HG02885 (cell line): Measurements from ENCODE around the gene MGST3.
A peak's percentile ranks its signal among the peaks of the same experiment; 100 is the strongest.
"Not testable (repeated sequence)": the region's sequence is repeated elsewhere in the genome, so short reads cannot be mapped to it uniquely, and the experiment has no call there.

Experiments
- ATAC-seq: cut with Tn5 transposase; IDR thresholded peaks from one replicate; pipeline ENCODE4 v1.9.1; 2021; ENCODE audit warnings: mild to moderate bottlenecking; ENCODE audit not compliant: unreplicated experiment, poor library complexity

MGST3 gene

GRCh38 chr1:165648919-165649572, 18.0 kb downstream of the MGST3 start:
- ATAC-seq = no peak

- no peak for ATAC-seq
These were observed 20.1 kb downstream of the MGST3 start for GRCh38 chr1:165650981-165651625.

- not testable (repeated sequence) for ATAC-seq
These were observed 27.9 kb downstream of the MGST3 start for GRCh38 chr1:165658766-165659580.

- ATAC-seq = no peak
These were observed 28.5 kb downstream of the MGST3 start for GRCh38 chr1:165659581-165659895.

- ATAC-seq = no peak
These were observed 30.7 kb downstream of the MGST3 start for GRCh38 chr1:165661703-165662102.

GRCh38 chr1:165662186-165662585, 31.2 kb downstream of the MGST3 start:
- no peak for ATAC-seq

- ATAC-seq = no peak
These were observed 35.3 kb downstream of the MGST3 start for GRCh38 chr1:165666152-165666825.

DNA sequence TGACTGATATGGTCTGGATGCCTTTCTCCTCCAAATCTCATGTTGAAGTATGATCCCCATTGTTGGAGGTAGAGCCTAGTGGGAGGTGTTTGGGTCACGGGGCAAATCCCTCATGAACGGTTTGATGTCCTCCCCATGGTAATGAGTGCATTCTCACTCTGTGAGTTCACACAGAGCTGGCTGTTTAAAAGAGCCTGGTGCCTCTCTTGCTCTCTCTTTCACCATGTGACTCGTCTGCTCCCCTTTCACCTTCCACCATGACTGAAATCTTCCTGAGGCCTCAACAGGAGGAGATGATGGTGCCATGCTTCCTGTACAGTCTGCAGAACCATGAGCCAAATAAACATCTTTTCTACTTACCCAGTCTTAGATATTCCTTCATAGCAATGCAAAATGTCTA, 37.1 kb downstream of the MGST3 start:
- ATAC-seq = no peak

- no peak for ATAC-seq
These were observed 40.5 kb downstream of the MGST3 start for GRCh38 chr1:165671526-165671925.

DNA sequence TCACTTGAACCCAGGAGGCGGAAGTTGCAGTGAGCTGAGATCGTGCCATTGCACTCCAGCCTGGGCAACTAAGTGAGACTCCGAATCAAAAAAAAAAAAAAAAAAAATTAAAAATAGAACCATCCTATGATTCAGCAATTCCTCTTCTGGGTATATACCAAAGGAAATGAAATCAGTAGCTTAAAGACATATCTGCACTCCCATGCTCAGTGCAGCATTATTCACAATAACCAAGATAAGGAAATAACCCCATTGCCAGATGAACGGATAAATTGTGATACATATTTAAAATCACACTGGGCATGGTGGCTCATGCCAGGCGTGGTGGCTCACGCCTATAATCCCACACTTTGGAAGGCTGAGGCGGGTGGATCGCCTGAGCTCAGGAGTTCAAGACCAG, 43.6 kb downstream of the MGST3 start:
- no peak for ATAC-seq

GRCh38 chr1:165675794-165676193, 44.8 kb downstream of the MGST3 start:
- ATAC-seq = no peak

GRCh38 chr1:165678509-165678908, 47.5 kb downstream of the MGST3 start:
- no peak for ATAC-seq

DNA sequence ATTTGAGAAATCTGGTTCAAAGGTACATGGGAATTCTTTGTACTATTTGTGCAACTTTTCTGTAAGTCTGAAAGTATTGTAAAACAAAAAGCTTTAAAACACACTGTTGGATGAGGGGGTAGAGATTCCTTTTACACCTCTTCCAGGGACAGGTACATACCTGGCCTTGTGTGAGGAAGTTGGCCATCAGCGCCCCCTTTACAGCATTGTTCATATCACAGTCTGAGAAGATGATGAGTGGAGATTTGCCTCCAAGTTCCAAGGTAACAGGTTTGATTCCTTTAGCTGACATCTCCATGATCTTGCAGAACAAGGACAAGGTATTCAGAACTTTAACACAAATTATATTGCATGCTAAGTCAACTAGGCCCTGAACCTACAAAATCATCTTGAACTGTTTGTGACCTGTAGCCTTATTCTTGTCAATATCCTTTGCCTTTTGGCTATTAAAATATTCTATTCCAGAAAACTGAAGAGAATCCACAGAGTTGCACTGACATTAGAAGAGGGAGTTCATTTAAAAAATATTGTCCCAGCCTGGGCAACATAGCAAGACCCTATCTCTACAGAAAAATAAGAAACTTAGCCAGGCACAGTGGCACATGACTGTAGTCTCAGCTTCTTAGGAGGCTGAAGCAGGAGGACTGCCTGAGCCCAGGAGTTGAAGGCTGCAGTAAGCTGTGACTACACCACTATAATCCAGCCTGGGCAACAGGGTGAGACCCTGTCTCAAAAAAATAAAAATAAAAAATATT, 48.4 kb downstream of the MGST3 start:
- ATAC-seq = no peak

DNA sequence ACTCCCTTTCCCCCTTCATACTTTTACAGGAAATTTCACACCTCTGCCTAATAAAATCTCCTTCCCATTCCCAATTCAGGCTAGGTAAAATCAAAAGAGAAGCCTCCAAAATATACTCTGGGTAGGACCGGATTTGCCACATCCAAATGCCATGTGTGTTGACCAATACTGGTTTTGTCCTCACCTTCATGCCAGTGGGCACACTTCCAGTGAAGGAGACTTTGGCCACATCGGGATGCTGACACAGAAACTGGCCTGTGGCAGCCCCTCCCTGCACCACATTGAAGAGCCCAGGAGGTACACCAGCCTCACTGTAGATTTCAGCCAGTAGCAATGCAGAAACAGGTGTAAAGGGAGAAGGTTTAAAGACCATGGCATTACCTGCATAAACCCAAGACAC, 49.3 kb downstream of the MGST3 start:
- no peak for ATAC-seq

- ATAC-seq = not testable (repeated sequence)
These were observed 49.7 kb downstream of the MGST3 start for GRCh38 chr1:165680773-165681172.

- no peak for ATAC-seq
These were observed 52.9 kb downstream of the MGST3 start for GRCh38 chr1:165683848-165684485.

DNA sequence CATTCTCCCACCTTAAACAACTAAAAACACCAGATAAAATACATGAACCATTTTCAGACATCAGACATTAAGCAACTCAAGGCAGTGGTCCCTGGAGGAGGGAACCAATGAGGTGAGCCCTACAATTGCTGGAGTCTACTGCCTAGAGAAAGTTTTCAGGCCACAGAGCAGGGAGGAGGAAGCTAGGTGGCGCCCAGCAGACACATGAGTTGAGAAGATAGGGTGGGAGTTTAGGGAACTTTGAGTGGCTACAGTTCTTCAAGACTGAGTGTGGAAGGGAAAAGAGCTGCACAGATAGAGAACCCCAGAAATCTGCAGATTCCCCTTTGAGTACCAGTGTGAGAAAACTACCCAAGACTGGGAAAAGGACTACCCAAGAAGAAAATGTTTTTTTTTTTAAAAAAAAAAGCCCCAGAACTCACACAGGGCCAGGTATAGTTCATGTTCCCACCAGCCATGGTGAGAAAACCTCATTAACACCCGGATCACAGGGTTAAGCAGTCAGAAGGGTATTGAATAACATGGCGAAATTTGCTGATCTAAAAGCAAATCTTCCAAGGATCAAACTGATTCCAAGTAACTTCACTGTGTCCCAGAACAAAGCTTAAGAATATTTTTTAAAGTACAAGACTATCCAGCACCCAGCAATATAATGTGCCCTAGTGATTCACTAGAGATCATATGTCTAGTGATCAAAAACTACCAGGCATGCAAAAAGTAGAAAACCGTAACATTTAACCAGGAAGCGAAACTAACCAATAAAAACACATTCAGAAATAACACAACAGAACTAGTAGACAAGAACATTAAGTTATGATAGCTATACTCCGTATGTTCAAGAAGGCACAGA, 55.3 kb downstream of the MGST3 start:
- ATAC-seq = peak; percentile 77

DNA sequence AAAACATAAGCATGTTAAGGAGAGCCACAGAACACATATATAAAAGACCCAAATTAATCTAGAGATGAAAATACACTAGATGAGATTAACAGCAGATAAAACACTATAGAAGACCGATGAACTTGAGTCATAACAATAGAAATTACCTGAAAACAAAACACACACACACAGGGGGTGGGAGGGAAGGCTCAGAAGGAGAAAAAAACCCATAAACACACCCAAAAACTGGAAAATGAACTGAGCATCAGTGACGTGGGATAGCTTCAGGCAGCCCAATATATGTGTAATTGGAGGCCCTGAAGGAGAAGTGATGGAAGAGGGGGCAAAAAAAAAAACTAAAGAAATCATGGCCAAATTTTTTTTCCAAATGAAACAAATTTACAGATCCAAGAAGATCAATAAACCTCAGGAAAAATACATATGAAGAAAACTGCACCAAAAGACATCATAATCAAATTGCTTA, 56.0 kb downstream of the MGST3 start:
- ATAC-seq = peak; percentile 58

DNA sequence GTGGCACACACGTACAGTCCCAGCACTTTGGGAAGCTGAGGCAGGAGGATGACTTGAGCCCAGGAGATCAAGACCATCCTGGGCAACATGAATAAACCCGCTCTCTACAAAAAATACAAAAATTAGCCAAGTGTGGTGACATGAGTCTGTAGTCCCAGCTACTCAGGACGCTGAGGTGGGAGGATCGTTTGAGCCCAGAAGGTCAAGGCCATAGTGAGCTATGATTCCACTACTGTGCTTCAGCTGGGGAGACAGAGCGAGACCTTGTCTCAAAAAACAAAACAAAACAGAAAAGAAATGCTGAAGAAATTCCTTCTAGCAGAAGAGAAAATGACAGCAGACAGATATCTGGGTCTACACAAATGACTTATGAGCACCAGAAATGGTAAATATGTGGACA, 57.0 kb downstream of the MGST3 start:
- ATAC-seq = no peak
